ENCODE results near the gene ATP4B.

ATP4B gene

DNA sequence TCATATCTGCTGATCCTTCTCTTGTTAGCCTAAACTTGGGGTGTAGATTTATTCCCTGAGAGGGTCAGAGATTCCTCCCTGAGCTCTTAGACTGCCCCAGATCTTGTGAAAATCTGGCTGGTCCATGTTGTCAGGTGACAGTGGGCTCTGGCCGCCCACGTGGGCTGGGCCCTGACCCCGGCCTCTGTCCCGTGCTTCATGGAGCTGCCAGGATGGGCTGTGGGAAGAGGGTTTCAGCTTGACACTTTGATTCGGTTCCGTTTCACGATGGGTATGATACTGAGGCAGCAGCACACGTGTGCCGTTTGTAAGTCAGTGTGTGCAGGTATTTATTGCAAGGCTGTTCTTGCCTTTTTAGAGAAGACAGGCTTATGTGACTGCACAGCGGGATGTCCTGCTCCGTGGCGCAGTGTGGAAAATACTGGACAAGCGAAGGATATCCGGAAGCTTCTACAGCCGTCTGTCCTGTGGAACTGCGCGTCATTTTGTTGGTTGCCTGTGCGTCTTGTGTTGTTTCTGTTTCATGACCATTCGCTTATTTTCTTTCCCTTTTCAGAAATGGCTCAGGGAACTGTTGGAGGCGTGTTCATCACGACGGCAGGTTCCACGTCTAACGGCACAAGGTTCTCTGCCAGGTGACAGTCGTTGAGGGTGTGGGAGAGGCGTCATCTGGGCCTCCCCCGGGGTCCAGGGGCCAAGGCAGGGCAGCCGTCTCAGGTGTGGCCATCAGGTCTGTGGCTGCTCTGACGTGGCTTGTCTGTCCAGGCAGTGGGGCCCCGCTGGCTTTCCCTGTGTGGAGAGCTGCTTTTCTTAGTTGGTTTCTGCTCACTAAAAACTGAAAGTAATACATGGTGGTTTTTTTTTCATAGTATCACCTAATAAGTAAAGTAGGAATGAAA, 20.5 kb downstream of the ATP4B start:
- Histone ChIP-seq H3K4ac (ENCODE audit: low read depth, low read length) (no peak overlapping the region), H4K91ac (ENCODE audit: low read depth, low read length) (no peak overlapping the region), H3K14ac (ENCODE audit: low read length) (no peak overlapping the region), H4K12ac (ENCODE audit: low read depth, low read length) (no peak overlapping the region), H2BK12ac (ENCODE audit: low read length) (no peak overlapping the region), H3K9me3 (ENCODE audit: insufficient read depth, low read depth, low read length) (peaks cover 4% of the 10 kb centered on the region), H3K36me3 (ENCODE audit: control insufficient read depth in 1 of 2, insufficient read depth in 2 of 2, low read length in 2 of 2) (peaks cover 67 to 72% of the 10 kb centered on the region in 2 experiments), H3K79me1 (ENCODE audit: low read length) (no peaks in the 10 kb centered on the region), H4K8ac (ENCODE audit: low read depth, low read length) (no peak overlapping the region), H3K4me3 (ENCODE audit: low read depth, low read length) (no peak overlapping the region), H3K18ac (ENCODE audit: low read length) (no peak overlapping the region), H3K79me2 (ENCODE audit: control insufficient read depth, insufficient read depth, low read length, poor library complexity) (no peaks in the 10 kb centered on the region), H2BK5ac (ENCODE audit: low read depth, low read length, poor library complexity) (no peak overlapping the region), H2AFZ (ENCODE audit: insufficient read depth, low read length, poor library complexity) (no peak overlapping the region), H3K4me1 (ENCODE audit: control insufficient read depth in 1 of 2, insufficient read depth in 2 of 2, low read length in 2 of 2) (no peaks in the 10 kb centered on the region), H3K4me2 (ENCODE audit: low read length) (no peak overlapping the region), H2BK120ac (ENCODE audit: insufficient read depth, low read length, poor library complexity) (no peak overlapping the region), H3K9ac (ENCODE audit: low read length) (no peak overlapping the region), H3K23ac (ENCODE audit: low read length) (no peak overlapping the region), H3K27ac (ENCODE audit: low read depth, low read length) (no peak overlapping the region), H3K27me3 (ENCODE audit: insufficient read depth, low read length) (no peaks in the 10 kb centered on the region), H2AK5ac (ENCODE audit: low read length) (no peak overlapping the region)
- DNase-seq: no peak
- no CpG with 5 or more reads among the region's 30 CpGs for WGBS (ENCODE audit: extremely low coverage, insufficient coverage, insufficient read length)

DNA sequence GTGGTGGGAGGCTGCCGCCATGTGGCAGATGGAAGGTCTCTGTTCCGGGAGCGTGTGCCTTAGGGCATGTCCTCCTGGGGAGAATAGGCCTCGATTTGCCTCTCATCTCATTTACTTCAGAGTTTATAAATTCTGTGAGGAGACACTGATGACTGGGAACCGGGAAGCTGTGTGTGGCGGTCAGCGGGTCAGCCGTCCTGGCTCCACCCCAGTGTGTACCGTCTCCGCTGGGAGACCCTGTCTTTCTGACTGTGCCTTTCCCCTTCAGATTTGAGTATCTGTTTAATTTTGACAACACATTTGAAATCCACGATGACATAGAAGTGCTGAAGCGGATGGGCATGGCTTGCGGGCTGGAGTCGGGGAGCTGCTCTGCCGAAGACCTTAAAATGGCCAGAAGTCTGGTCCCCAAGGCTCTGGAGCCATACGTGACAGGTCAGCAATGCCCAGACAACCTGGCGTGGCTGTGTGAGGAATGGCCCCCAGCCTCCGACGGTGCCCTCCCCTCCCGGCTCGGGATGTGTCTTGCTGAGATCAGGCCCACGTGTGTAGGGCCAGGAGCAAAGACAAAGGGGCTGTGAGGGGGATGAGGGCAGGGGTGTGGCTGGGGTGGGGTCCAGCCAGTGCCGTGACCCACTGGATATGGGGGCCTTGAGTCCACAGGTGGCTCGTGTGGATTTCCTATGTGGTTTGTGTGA, 21.6 kb downstream of the ATP4B start:
- no peak overlapping the region for H2AK5ac ChIP-seq (ENCODE audit: low read length)
- no peak overlapping the region for H2BK12ac ChIP-seq (ENCODE audit: low read length)
- no peak overlapping the region for H3K4me3 ChIP-seq (ENCODE audit: low read depth, low read length)
- no peaks in the 10 kb centered on the region for H3K4me1 ChIP-seq (ENCODE audit: control insufficient read depth in 1 of 2, insufficient read depth in 2 of 2, low read length in 2 of 2)
- H3K27me3 ChIP-seq (ENCODE audit: insufficient read depth, low read length): no peaks in the 10 kb centered on the region
- no peak overlapping the region for H3K4ac ChIP-seq (ENCODE audit: low read depth, low read length)
- H3K36me3 ChIP-seq (ENCODE audit: control insufficient read depth in 1 of 2, insufficient read depth in 2 of 2, low read length in 2 of 2): peaks cover 74 to 76% of the 10 kb centered on the region in 2 experiments
- no peak for DNase-seq
- H4K91ac ChIP-seq (ENCODE audit: low read depth, low read length): no peak overlapping the region
- H2AFZ ChIP-seq (ENCODE audit: insufficient read depth, low read length, poor library complexity): no peak overlapping the region
- H3K4me2 ChIP-seq (ENCODE audit: low read length): no peak overlapping the region
- H2BK120ac ChIP-seq (ENCODE audit: insufficient read depth, low read length, poor library complexity): no peak overlapping the region
- H3K14ac ChIP-seq (ENCODE audit: low read length): no peak overlapping the region
- no peak overlapping the region for H3K9ac ChIP-seq (ENCODE audit: low read length)
- H3K79me2 ChIP-seq (ENCODE audit: control insufficient read depth, insufficient read depth, low read length, poor library complexity): no peaks in the 10 kb centered on the region
- no peak overlapping the region for H3K23ac ChIP-seq (ENCODE audit: low read length)
- H2BK5ac ChIP-seq (ENCODE audit: low read depth, low read length, poor library complexity): no peak overlapping the region
- H4K8ac ChIP-seq (ENCODE audit: low read depth, low read length): no peak overlapping the region
- H3K9me3 ChIP-seq (ENCODE audit: insufficient read depth, low read depth, low read length): peaks cover 3% of the 10 kb centered on the region
- H4K12ac ChIP-seq (ENCODE audit: low read depth, low read length): no peak overlapping the region
- H3K18ac ChIP-seq (ENCODE audit: low read length): no peak overlapping the region
- H3K79me1 ChIP-seq (ENCODE audit: low read length): no peaks in the 10 kb centered on the region
- WGBS (ENCODE audit: extremely low coverage, insufficient coverage, insufficient read length): no CpG with 5 or more reads among the region's 24 CpGs
- no peak overlapping the region for H3K27ac ChIP-seq (ENCODE audit: low read depth, low read length)

DNA sequence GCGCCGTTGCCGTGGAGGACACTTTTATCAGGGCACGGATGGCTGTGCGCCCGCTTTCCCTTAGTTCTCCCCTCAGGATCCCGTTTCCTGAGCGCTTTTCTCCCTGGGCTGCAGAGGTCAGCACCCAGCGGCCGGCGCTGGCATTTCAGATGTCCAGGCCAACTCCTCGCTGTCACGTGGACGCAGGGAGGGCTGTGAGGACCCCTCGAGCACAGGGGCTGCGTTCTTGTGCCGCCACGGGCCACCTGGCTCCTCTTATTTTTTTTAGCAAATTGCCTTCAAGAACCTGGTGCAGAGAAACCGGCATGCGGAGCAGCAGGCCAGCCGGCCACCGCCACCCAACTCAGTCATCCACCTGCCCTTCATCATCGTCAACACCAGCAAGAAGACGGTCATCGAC, 22.3 kb downstream of the ATP4B start:
- DNase-seq: no peak
- Histone ChIP-seq H2AFZ (ENCODE audit: insufficient read depth, low read length, poor library complexity) (no peak overlapping the region), H4K91ac (ENCODE audit: low read depth, low read length) (no peak overlapping the region)

DNA sequence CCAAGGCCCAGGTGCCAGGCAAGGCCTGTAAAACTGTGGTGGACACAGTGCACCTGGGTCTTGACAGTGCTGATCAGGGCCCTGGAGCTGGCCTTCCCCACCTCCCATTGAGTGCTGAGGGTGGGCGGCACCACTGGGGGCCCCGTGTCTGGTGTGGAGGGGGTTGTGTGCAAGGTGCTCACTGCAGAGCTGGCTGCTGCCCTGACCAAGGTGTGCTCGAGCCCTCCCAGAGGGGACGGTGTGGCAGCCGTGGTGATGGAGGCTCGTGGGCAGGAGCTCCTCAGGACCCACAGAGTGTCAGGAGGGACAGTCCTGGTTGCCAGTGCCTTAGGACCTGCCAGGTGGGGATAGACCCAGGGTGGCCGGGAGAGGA, 23.0 kb downstream of the ATP4B start:
- no peak overlapping the region for H3K27ac ChIP-seq (ENCODE audit: low read depth, low read length)
- no peak overlapping the region for H2AFZ ChIP-seq (ENCODE audit: insufficient read depth, low read length, poor library complexity)
- no peak overlapping the region for H2AK5ac ChIP-seq (ENCODE audit: low read length)
- H3K4me2 ChIP-seq (ENCODE audit: low read length): no peak overlapping the region
- DNase-seq: no peak
- no peak overlapping the region for H4K12ac ChIP-seq (ENCODE audit: low read depth, low read length)
- H3K4me3 ChIP-seq (ENCODE audit: low read depth, low read length): no peak overlapping the region
- no peaks in the 10 kb centered on the region for H3K27me3 ChIP-seq (ENCODE audit: insufficient read depth, low read length)
- H2BK5ac ChIP-seq (ENCODE audit: low read depth, low read length, poor library complexity): no peak overlapping the region
- no peak overlapping the region for H3K18ac ChIP-seq (ENCODE audit: low read length)
- no CpG with 5 or more reads among the region's 7 CpGs for whole genome bisulfite sequencing (ENCODE audit: extremely low coverage, insufficient coverage, insufficient read length)
- no peak overlapping the region for H3K4ac ChIP-seq (ENCODE audit: low read depth, low read length)
- H3K36me3 ChIP-seq (ENCODE audit: control insufficient read depth in 1 of 2, insufficient read depth in 2 of 2, low read length in 2 of 2): peaks cover 74 to 77% of the 10 kb centered on the region in 2 experiments
- no peak overlapping the region for H3K23ac ChIP-seq (ENCODE audit: low read length)
- H3K9me3 ChIP-seq (ENCODE audit: insufficient read depth, low read depth, low read length): peaks cover 2% of the 10 kb centered on the region
- H4K91ac ChIP-seq (ENCODE audit: low read depth, low read length): no peak overlapping the region
- H3K79me2 ChIP-seq (ENCODE audit: control insufficient read depth, insufficient read depth, low read length, poor library complexity): no peaks in the 10 kb centered on the region
- H2BK12ac ChIP-seq (ENCODE audit: low read length): no peak overlapping the region
- H3K14ac ChIP-seq (ENCODE audit: low read length): no peak overlapping the region
- no peak overlapping the region for H3K9ac ChIP-seq (ENCODE audit: low read length)
- no peak overlapping the region for H2BK120ac ChIP-seq (ENCODE audit: insufficient read depth, low read length, poor library complexity)
- H3K4me1 ChIP-seq (ENCODE audit: control insufficient read depth in 1 of 2, insufficient read depth in 2 of 2, low read length in 2 of 2): no peaks in the 10 kb centered on the region
- no peak overlapping the region for H4K8ac ChIP-seq (ENCODE audit: low read depth, low read length)
- H3K79me1 ChIP-seq (ENCODE audit: low read length): no peaks in the 10 kb centered on the region

More for the DNA sequence above, 22.3 kb downstream of the ATP4B start:
- Histone ChIP-seq H3K79me1 (ENCODE audit: low read length) (no peaks in the 10 kb centered on the region), H2BK120ac (ENCODE audit: insufficient read depth, low read length, poor library complexity) (no peak overlapping the region), H3K23ac (ENCODE audit: low read length) (no peak overlapping the region), H3K9me3 (ENCODE audit: insufficient read depth, low read depth, low read length) (peaks cover 2% of the 10 kb centered on the region), H3K4ac (ENCODE audit: low read depth, low read length) (no peak overlapping the region), H3K4me1 (ENCODE audit: control insufficient read depth in 1 of 2, insufficient read depth in 2 of 2, low read length in 2 of 2) (no peaks in the 10 kb centered on the region), H3K9ac (ENCODE audit: low read length) (no peak overlapping the region), H3K18ac (ENCODE audit: low read length) (no peak overlapping the region), H3K27ac (ENCODE audit: low read depth, low read length) (no peak overlapping the region), H3K14ac (ENCODE audit: low read length) (no peak overlapping the region), H2AK5ac (ENCODE audit: low read length) (no peak overlapping the region), H3K4me2 (ENCODE audit: low read length) (no peak overlapping the region), H3K36me3 (ENCODE audit: control insufficient read depth in 1 of 2, insufficient read depth in 2 of 2, low read length in 2 of 2) (peaks cover 77 to 79% of the 10 kb centered on the region in 2 experiments), H3K79me2 (ENCODE audit: control insufficient read depth, insufficient read depth, low read length, poor library complexity) (no peaks in the 10 kb centered on the region), H2BK12ac (ENCODE audit: low read length) (no peak overlapping the region), H4K12ac (ENCODE audit: low read depth, low read length) (no peak overlapping the region), H3K27me3 (ENCODE audit: insufficient read depth, low read length) (no peaks in the 10 kb centered on the region), H4K8ac (ENCODE audit: low read depth, low read length) (no peak overlapping the region), H3K4me3 (ENCODE audit: low read depth, low read length) (no peak overlapping the region), H2BK5ac (ENCODE audit: low read depth, low read length, poor library complexity) (no peak overlapping the region)
- WGBS (ENCODE audit: extremely low coverage, insufficient coverage, insufficient read length): no CpG with 5 or more reads among the region's 25 CpGs
